PFSK-1 (cell line): Measurements from ENCODE around the gene HSD17B3.

Experiments
- FOXP2 ChIP-seq: optimal IDR thresholded peaks from 2 replicates; pipeline ENCODE3; 2011; ENCODE audit warnings: borderline replicate concordance, control low read depth, inconsistent platforms; ENCODE audit not compliant: insufficient read depth; ENCODE audit errors: extremely low read length, extremely low read depth
- POLR2AphosphoS5 ChIP-seq: IDR thresholded peaks from 2 replicates; pipeline ENCODE4 v1.6.1; 2012; ENCODE audit warnings: low read depth, mild to moderate bottlenecking, control low read depth, low read length, moderate library complexity
- REST ChIP-seq, 2 experiments: IDR thresholded peaks; 2 replicates each; pipeline versions ENCODE4 v1.6.1 to v1.8.0; 2011 to 2012; ENCODE audit warnings: low read depth in 2 of 2, low read length in 2 of 2, control low read depth in 1 of 2, inconsistent platforms in 1 of 2, mild to moderate bottlenecking in 1 of 2, moderate library complexity in 1 of 2; ENCODE audit not compliant: insufficient read depth in 1 of 2
- SIN3A ChIP-seq: IDR thresholded peaks from 2 replicates; pipeline ENCODE4 v1.6.1; 2012; ENCODE audit warnings: mild to moderate bottlenecking, low read length, moderate library complexity, borderline replicate concordance; ENCODE audit not compliant: insufficient read depth
- TAF1 ChIP-seq: IDR thresholded peaks from 2 replicates; pipeline ENCODE4 v1.6.1; 2012; ENCODE audit warnings: low read length, control low read depth, borderline replicate concordance; ENCODE audit not compliant: insufficient read depth

Gene HSD17B3

GRCh38 chr9:96195541-96195940 is 106.4 kb downstream of the HSD17B3 start:
- no peak for TF ChIP-seq FOXP2
- TF ChIP-seq REST (IDR thresholded peaks at IDR 0.05; ENCODE audit: insufficient read depth in 1 of 2, low read depth in 2 of 2, low read length in 2 of 2), result no peak
- TF ChIP-seq SIN3A, result no peak
- TF ChIP-seq POLR2AphosphoS5, result no peak
- TF ChIP-seq TAF1, result no peak

DNA sequence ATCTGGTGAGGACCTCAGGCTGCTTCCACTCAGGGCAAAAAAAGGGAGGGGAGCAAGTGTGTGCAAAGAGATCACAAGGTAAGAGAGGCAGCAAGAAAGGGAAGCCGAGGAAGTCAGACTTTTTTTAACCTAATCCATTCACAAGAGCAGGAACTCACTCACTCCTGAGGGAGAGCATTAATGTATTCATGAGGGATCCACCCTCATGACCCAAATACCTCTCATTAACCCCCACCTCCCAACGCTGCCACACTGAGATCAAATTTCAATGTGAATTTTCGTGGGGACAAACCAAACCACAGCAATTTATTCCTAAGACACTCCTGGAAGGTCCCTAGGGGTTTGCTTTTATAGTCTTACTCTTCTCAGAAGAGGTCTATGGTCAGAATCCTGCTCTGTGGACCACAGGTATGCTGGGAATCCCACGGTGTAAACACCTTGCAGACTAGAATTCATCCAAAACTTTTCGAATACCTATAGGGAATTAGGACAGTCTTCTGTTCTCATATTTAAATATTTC is 108.7 kb downstream of the HSD17B3 start:
- TF ChIP-seq POLR2AphosphoS5 (no peak), SIN3A (no peak)

GRCh38 chr9:96192710-96193109 is 109.3 kb downstream of the HSD17B3 start:
- TF ChIP-seq REST (IDR thresholded peaks at IDR 0.05; ENCODE audit: insufficient read depth in 1 of 2, low read depth in 2 of 2, low read length in 2 of 2) (no peak), SIN3A (no peak), POLR2AphosphoS5 (no peak), FOXP2 (no peak), TAF1 (no peak)

DNA sequence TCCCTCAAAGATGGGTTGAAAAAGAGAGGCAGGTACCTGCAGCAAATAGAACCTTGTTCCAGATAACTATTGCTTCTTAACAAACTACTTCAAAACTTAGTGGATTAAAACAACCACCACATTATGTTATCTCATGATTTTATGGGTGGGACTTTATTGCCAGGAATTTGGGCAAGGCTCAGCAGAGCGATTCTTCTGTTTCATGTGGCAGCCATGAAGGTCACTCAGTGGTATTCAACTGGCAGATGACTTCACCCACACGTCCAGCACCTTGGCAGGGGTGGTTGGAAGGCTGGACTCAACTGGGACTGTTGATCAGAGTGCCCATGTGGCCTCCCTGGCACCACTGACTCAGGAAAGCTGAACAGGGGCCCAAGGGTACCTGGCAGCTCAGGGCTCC is 112.0 kb downstream of the HSD17B3 start:
- TF ChIP-seq FOXP2, result no peak
- TF ChIP-seq POLR2AphosphoS5, result no peak
- TF ChIP-seq TAF1, result no peak
- TF ChIP-seq REST (IDR thresholded peaks at IDR 0.05; ENCODE audit: insufficient read depth in 1 of 2, low read depth in 2 of 2, low read length in 2 of 2), result no peak
- no peak for TF ChIP-seq SIN3A

GRCh38 chr9:96188571-96188970 is 113.4 kb downstream of the HSD17B3 start:
- TF ChIP-seq FOXP2, result no peak
- TF ChIP-seq SIN3A, result no peak
- no peak for TF ChIP-seq POLR2AphosphoS5
- no peak for TF ChIP-seq REST (IDR thresholded peaks at IDR 0.05; ENCODE audit: insufficient read depth in 1 of 2, low read depth in 2 of 2, low read length in 2 of 2)
- no peak for TF ChIP-seq TAF1
